IMR-90 (cell line): ENCODE results near the gene PPM1F. TPM values are rescaled to one million over a fixed set of nuclear protein-coding genes. Genes with fewer than 3 reads are reported as not detected.

Source experiments
- ATAC-seq: fragments of 200-7000 bp; cut with Tn5 transposase; 2 replicates; pipeline ENCODE4 v1.9.1; 2020; ENCODE audit warnings: low read depth, mild to moderate bottlenecking, moderate library complexity
- BruUV-seq: library from RNA; stranded (reverse); fragments of 400-500 nt; replicated peaks from 2 replicates; lab custom pipeline; 2021; lab: Mats Ljungman, UMichigan
- CTCF ChIA-PET: fragments of 300-600 bp; formaldehyde crosslinking; extraction: SDS; loops from one replicate; lab custom pipeline; 2021; ENCODE audit warnings: antibody characterized with exemption; lab: Yijun Ruan, JAX
- POLR2A ChIA-PET: fragments of 300-600 bp; sonication (Branson Sonifier 250); formaldehyde crosslinking; loops from one replicate; lab custom pipeline; 2022; ENCODE audit warnings: antibody characterized with exemption; ENCODE audit not compliant: unreplicated experiment; lab: Charles Lee
- DNase-seq: peaks from one replicate; pipeline ENCODE4 v3.0.0; 2013
- H2AFZ ChIP-seq: replicated peaks from 2 replicates; pipeline ENCODE3; 2013; ENCODE audit warnings: low read length, mild to moderate bottlenecking; ENCODE audit not compliant: poor library complexity
- H2AK5ac ChIP-seq: 2 replicates; pipeline ENCODE4 v1.6.1; 2013; ENCODE audit warnings: low read depth, low read length, inconsistent platforms
- H2AK9ac ChIP-seq: replicated peaks from 2 replicates; pipeline ENCODE3; 2013; ENCODE audit warnings: mild to moderate bottlenecking, low read depth, low read length, moderate library complexity; ENCODE audit not compliant: poor library complexity
- H2BK120ac ChIP-seq: 2 replicates; pipeline ENCODE4 v1.6.1; 2013; ENCODE audit warnings: low read depth, low read length, inconsistent platforms
- H2BK15ac ChIP-seq: 3 replicates; pipeline ENCODE4 v1.6.1; 2013; ENCODE audit warnings: low read depth, low read length, inconsistent platforms
- H2BK20ac ChIP-seq: 2 replicates; pipeline ENCODE4 v1.6.1; 2013; ENCODE audit warnings: low read depth, mild to moderate bottlenecking, inconsistent platforms, low read length, moderate library complexity
- H2BK5ac ChIP-seq: 2 replicates; pipeline ENCODE4 v1.6.1; 2013; ENCODE audit warnings: mild to moderate bottlenecking, low read depth, low read length, inconsistent platforms; ENCODE audit not compliant: poor library complexity, severe bottlenecking
- H3K14ac ChIP-seq: replicated peaks from 2 replicates; pipeline ENCODE4 v1.6.1; 2013; ENCODE audit warnings: low read depth, low read length, inconsistent platforms
- H3K18ac ChIP-seq: 2 replicates; pipeline ENCODE4 v1.6.1; 2013; ENCODE audit warnings: low read depth, low read length, control low read depth
- H3K23ac ChIP-seq: 2 replicates; pipeline ENCODE4 v1.6.1; 2013; ENCODE audit warnings: low read depth, low read length, inconsistent platforms
- H3K27ac ChIP-seq: 2 replicates; pipeline ENCODE4 v1.5.1; 2013; ENCODE audit warnings: mild to moderate bottlenecking, control low read depth, low read length; ENCODE audit not compliant: insufficient read depth
- H3K27me3 ChIP-seq: 2 replicates; pipeline ENCODE4 v1.6.1; 2013; ENCODE audit warnings: low read length; ENCODE audit not compliant: control insufficient read depth, insufficient read depth
- H3K36me3 ChIP-seq: 2 replicates; pipeline ENCODE4 v1.6.1; 2013; ENCODE audit warnings: low read length, mixed read lengths; ENCODE audit not compliant: control insufficient read depth, insufficient read depth
- H3K4ac ChIP-seq: 2 replicates; pipeline ENCODE4 v1.6.1; 2013; ENCODE audit warnings: low read depth, low read length, inconsistent platforms
- H3K4me1 ChIP-seq: 2 replicates; pipeline ENCODE4 v1.6.1; 2013; ENCODE audit warnings: low read length, mixed read lengths; ENCODE audit not compliant: control insufficient read depth, insufficient read depth
- H3K4me2 ChIP-seq: 2 replicates; pipeline ENCODE4 v1.6.1; 2013; ENCODE audit warnings: low read depth, mild to moderate bottlenecking, control low read depth, low read length, moderate library complexity
- H3K4me3 ChIP-seq: 2 replicates; pipeline ENCODE4 v1.5.1; 2013; ENCODE audit warnings: low read depth, mild to moderate bottlenecking, control low read depth, low read length, moderate library complexity; ENCODE audit not compliant: insufficient read depth
- H3K56ac ChIP-seq: 2 replicates; pipeline ENCODE4 v1.6.1; 2013; ENCODE audit warnings: low read length, inconsistent platforms; ENCODE audit not compliant: insufficient read depth; ENCODE audit errors: extremely low read depth
- H3K79me1 ChIP-seq, 2 experiments: 2 replicates each; pipeline ENCODE4 v1.6.1; 2013; ENCODE audit warnings: low read length in 2 of 2, inconsistent platforms in 1 of 2, low read depth in 1 of 2
- H3K9ac ChIP-seq: 2 replicates; pipeline ENCODE4 v1.6.1; 2013; ENCODE audit warnings: low read depth, low read length, control low read depth
- H3K9me1 ChIP-seq: 2 replicates; pipeline ENCODE4 v1.6.1; 2013; ENCODE audit warnings: low read length, inconsistent platforms; ENCODE audit not compliant: insufficient read depth
- H3K9me3 ChIP-seq: 2 replicates; pipeline ENCODE4 v1.6.1; 2013; ENCODE audit warnings: low read length; ENCODE audit not compliant: control insufficient read depth, insufficient read depth
- H4K20me1 ChIP-seq: 2 replicates; pipeline ENCODE4 v1.6.1; 2013; ENCODE audit warnings: low read length, inconsistent platforms; ENCODE audit not compliant: insufficient read depth
- H4K5ac ChIP-seq: 2 replicates; pipeline ENCODE4 v1.6.1; 2013; ENCODE audit warnings: mild to moderate bottlenecking, low read depth, low read length, control low read depth
- H4K8ac ChIP-seq, 2 experiments: 2 replicates each; pipeline ENCODE4 v1.6.1; 2013; ENCODE audit warnings: low read depth in 2 of 2, low read length in 2 of 2, control low read depth in 1 of 2, inconsistent platforms in 1 of 2
- H4K91ac ChIP-seq: 2 replicates; pipeline ENCODE4 v1.6.1; 2013; ENCODE audit warnings: low read depth, low read length, inconsistent platforms; ENCODE audit not compliant: insufficient read depth
- BHLHE40 ChIP-seq: fragments of 150-350 bp; IDR thresholded peaks from 2 replicates; pipeline ENCODE4 v1.6.1; 2016; ENCODE audit warnings: mild to moderate bottlenecking, low read depth, low read length
- CHD1 ChIP-seq: IDR thresholded peaks from 2 replicates; pipeline ENCODE4 v1.6.1; 2012; ENCODE audit warnings: low read depth, low read length, improper control_type of control experiment
- FOS ChIP-seq: fragments of 150-350 bp; IDR thresholded peaks from 2 replicates; pipeline ENCODE4 v1.6.1; 2016; ENCODE audit warnings: low read depth, low read length
- MAFK ChIP-seq: IDR thresholded peaks from 2 replicates; pipeline ENCODE4 v1.6.1; 2012; ENCODE audit warnings: low read depth, low read length, improper control_type of control experiment
- MAZ ChIP-seq: IDR thresholded peaks from 2 replicates; pipeline ENCODE4 v1.6.1; 2012; ENCODE audit warnings: low read depth, mild to moderate bottlenecking, low read length, improper control_type of control experiment, moderate library complexity, borderline replicate concordance
- MXI1 ChIP-seq: IDR thresholded peaks from 2 replicates; pipeline ENCODE4 v1.6.1; 2012; ENCODE audit warnings: low read depth, mild to moderate bottlenecking, low read length, moderate library complexity, borderline replicate concordance
- POLR2A ChIP-seq: IDR thresholded peaks from 2 replicates; pipeline ENCODE4 v1.6.1; 2012; ENCODE audit warnings: mild to moderate bottlenecking, low read depth, low read length
- RCOR1 ChIP-seq: IDR thresholded peaks from 2 replicates; pipeline ENCODE4 v1.6.1; 2012; ENCODE audit warnings: mild to moderate bottlenecking, low read length, improper control_type of control experiment; ENCODE audit not compliant: insufficient replicate concordance
- RFX5 ChIP-seq: IDR thresholded peaks from 2 replicates; pipeline ENCODE4 v1.8.0; 2012; ENCODE audit warnings: low read depth, mild to moderate bottlenecking, low read length, moderate library complexity
- SMC3 ChIP-seq: fragments of 150-350 bp; IDR thresholded peaks from 2 replicates; pipeline ENCODE4 v1.6.1; 2016; ENCODE audit warnings: low read depth, mild to moderate bottlenecking, antibody characterized with exemption, low read length, moderate library complexity
- WGBS, 2 experiments: methylation state at CpG; one replicate each; pipeline versions ENCODE4 v1.1.5 to v1.1.7; 2013; ENCODE audit warnings: missing lambda C conversion rate in 2 of 2; ENCODE audit not compliant: insufficient read length in 1 of 2; ENCODE audit errors: extremely low coverage in 2 of 2; 5-methylcytosine and 5-hydroxymethylcytosine counted together
- dilution Hi-C: fragments of 300-500 bp; cut with HindIII; formaldehyde crosslinking; loops from one replicate; pipeline ENCODE4 v1.14.3; 2018; ENCODE audit warnings: low sequenced_read_pairs; ENCODE audit not compliant: unreplicated experiment
- in situ Hi-C: fragments of 300-500 bp; cut with MboI; formaldehyde crosslinking; loops from 3 replicates; pipeline ENCODE4 v1.14.3; 2019; ENCODE audit warnings: low sequenced_read_pairs, inconsistent platforms, mixed read lengths
- intact Hi-C: fragments of 100-400 bp; cut with micrococcal nuclease; formaldehyde crosslinking; loops from 2 replicates; pipeline ENCODE4 v1.10.0; 2022
- polyA plus RNA-seq, 3 experiments: library from polyadenylated mRNA; depleted of rRNA; stranded (reverse); fragments of >200 nt; gene quantifications; 2 replicates each; pipeline ENCODE4 v1.2.3, GENCODE V29; 2012; ENCODE audit warnings: low replicate concordance in 1 of 3
- total RNA-seq: library from RNA; depleted of rRNA; stranded (reverse); fragments of >200 nt; gene quantifications from 2 replicates; pipeline ENCODE4 v1.2.3, GENCODE V29; 2012
- TF ChIP-seq, protein P1 (sequence below): fragments of 150-350 bp; IDR thresholded peaks from 2 replicates; pipeline ENCODE4 v1.6.1; 2017; ENCODE audit warnings: mild to moderate bottlenecking, antibody characterized with exemption, low read length, low read depth
- TF ChIP-seq, protein P2 (sequence below): conservative IDR thresholded peaks from 2 replicates; pipeline ENCODE4 v1.5.1; 2012; ENCODE audit warnings: mild to moderate bottlenecking, low read depth, low read length, improper control_type of control experiment
- TF ChIP-seq, protein P3 (sequence below): fragments of 150-350 bp; IDR thresholded peaks from 2 replicates; pipeline ENCODE4 v1.6.1; 2016; ENCODE audit warnings: low read depth, mild to moderate bottlenecking, low read length, moderate library complexity, borderline replicate concordance

Gene PPM1F
- total and polyA plus RNA-seq, 2 of the 4 experiments (the other 2 are of a cell fraction), result 20.8 to 30.3 TPM

DNA sequence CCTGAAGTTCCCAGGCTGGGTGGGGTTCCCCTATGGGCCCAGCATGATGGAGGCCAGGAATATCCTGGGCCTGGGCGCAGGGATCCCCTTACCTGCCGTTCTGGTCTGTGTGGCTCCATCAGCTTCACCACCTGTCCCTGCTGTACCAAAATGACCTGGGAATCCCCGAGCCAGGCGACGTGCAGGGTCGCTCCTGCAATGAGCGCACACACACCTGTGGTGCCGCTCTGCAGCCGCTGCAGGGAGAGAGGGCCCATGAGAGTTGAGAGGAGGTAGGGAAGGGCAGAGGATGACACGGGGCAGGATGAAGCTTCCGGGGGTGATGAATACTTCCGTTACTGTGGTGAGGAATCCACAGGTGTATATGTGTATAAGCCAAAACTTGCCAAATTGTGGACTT lies 21.6 kb downstream of the PPM1F start:
- intact Hi-C loops (no loop called here), dilution Hi-C loops (no loop called here), in situ Hi-C loops (no loop called here)
- H2BK20ac ChIP-seq, result no peak overlapping the region
- no peak overlapping the region for H3K14ac ChIP-seq
- TF ChIP-seq, protein P1, sequence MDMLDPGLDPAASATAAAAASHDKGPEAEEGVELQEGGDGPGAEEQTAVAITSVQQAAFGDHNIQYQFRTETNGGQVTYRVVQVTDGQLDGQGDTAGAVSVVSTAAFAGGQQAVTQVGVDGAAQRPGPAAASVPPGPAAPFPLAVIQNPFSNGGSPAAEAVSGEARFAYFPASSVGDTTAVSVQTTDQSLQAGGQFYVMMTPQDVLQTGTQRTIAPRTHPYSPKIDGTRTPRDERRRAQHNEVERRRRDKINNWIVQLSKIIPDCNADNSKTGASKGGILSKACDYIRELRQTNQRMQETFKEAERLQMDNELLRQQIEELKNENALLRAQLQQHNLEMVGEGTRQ, result no peak
- TF ChIP-seq CHD1 (no peak), MXI1 (no peak), POLR2A (no peak), FOS (no peak), SMC3 (no peak), BHLHE40 (no peak), MAFK (no peak), RFX5 (no peak), RCOR1 (no peak), MAZ (no peak)
- TF ChIP-seq, protein P2, sequence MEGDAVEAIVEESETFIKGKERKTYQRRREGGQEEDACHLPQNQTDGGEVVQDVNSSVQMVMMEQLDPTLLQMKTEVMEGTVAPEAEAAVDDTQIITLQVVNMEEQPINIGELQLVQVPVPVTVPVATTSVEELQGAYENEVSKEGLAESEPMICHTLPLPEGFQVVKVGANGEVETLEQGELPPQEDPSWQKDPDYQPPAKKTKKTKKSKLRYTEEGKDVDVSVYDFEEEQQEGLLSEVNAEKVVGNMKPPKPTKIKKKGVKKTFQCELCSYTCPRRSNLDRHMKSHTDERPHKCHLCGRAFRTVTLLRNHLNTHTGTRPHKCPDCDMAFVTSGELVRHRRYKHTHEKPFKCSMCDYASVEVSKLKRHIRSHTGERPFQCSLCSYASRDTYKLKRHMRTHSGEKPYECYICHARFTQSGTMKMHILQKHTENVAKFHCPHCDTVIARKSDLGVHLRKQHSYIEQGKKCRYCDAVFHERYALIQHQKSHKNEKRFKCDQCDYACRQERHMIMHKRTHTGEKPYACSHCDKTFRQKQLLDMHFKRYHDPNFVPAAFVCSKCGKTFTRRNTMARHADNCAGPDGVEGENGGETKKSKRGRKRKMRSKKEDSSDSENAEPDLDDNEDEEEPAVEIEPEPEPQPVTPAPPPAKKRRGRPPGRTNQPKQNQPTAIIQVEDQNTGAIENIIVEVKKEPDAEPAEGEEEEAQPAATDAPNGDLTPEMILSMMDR, result no peak
- TF ChIP-seq, protein P3, sequence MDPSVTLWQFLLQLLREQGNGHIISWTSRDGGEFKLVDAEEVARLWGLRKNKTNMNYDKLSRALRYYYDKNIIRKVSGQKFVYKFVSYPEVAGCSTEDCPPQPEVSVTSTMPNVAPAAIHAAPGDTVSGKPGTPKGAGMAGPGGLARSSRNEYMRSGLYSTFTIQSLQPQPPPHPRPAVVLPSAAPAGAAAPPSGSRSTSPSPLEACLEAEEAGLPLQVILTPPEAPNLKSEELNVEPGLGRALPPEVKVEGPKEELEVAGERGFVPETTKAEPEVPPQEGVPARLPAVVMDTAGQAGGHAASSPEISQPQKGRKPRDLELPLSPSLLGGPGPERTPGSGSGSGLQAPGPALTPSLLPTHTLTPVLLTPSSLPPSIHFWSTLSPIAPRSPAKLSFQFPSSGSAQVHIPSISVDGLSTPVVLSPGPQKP, result no peak
- ATAC-seq (no peak), DNase-seq (no peak)
- no peak overlapping the region for H3K4ac ChIP-seq
- no peak overlapping the region for H4K91ac ChIP-seq
- H3K9me3 ChIP-seq, result no peaks in the 10 kb centered on the region
- no TSS peak for BruUV-seq
- H2AFZ ChIP-seq, result no peak overlapping the region
- H4K8ac ChIP-seq, result no peak overlapping the region
- H3K4me1 ChIP-seq, result no peaks in the 10 kb centered on the region
- no peak overlapping the region for H3K56ac ChIP-seq
- H2AK5ac ChIP-seq, result no peak overlapping the region
- ChIA-PET POLR2A (no interaction called here), CTCF (no interaction called here)
- peaks cover 12 to 51% of the 10 kb centered on the region in 2 experiments for H3K79me1 ChIP-seq
- no peak overlapping the region for H2AK9ac ChIP-seq
- H3K4me2 ChIP-seq, result no peak overlapping the region
- no peak overlapping the region for H3K4me3 ChIP-seq
- H3K9me1 ChIP-seq, result 0 out of 2 replicates have a peak, but pooled peaks cover 3% of the 10 kb centered on the region
- no CpG with 5 or more reads among the region's 12 CpGs for WGBS, 2 experiments
- H3K27me3 ChIP-seq, result no peaks in the 10 kb centered on the region
- peaks cover 6% of the 10 kb centered on the region; the same call in 1 of the 2 replicates for H4K20me1 ChIP-seq
- no peak overlapping the region for H3K9ac ChIP-seq
- H3K23ac ChIP-seq, result no peak overlapping the region
- no peak overlapping the region for H2BK15ac ChIP-seq
- H2BK120ac ChIP-seq, result no peak overlapping the region
- H3K18ac ChIP-seq, result no peak overlapping the region
- no peak overlapping the region for H4K5ac ChIP-seq
- H3K27ac ChIP-seq, result no peak overlapping the region
- H2BK5ac ChIP-seq, result no peak overlapping the region
- H3K36me3 ChIP-seq, result peaks cover 62% of the 10 kb centered on the region
